Smooth muscle cell (in vitro differentiated cells): ENCODE measurements around the gene HOXD8. TPM values are rescaled to one million over a fixed set of nuclear protein-coding genes. Genes with fewer than 3 reads are reported as not detected.
A peak's percentile ranks its signal among the peaks of the same experiment; 100 is the strongest.

Source experiments
- DNase-seq: peaks from one replicate; lab custom pipeline; 2025; ENCODE audit not compliant: unreplicated experiment; lab: John Stamatoyannopoulos, UW
- H2AFZ ChIP-seq: fragments of 200-600 bp; sonication (generic); 2 replicates; pipeline ENCODE4 v1.6.0; 2016; ENCODE audit warnings: antibody characterized with exemption, low read depth, mild to moderate bottlenecking
- H3F3A ChIP-seq: fragments of 200-600 bp; sonication (generic); 2 replicates; pipeline ENCODE4 v1.6.0; 2017; ENCODE audit warnings: antibody characterized with exemption, low read depth
- H3K27ac ChIP-seq: fragments of 200-600 bp; sonication (generic); 2 replicates; pipeline ENCODE4 v1.5.1; 2016; ENCODE audit warnings: low read depth, mild to moderate bottlenecking
- H3K27me3 ChIP-seq: fragments of 200-600 bp; sonication (generic); 2 replicates; pipeline ENCODE4 v1.6.1; 2016; ENCODE audit warnings: low read depth, mild to moderate bottlenecking
- H3K36me3 ChIP-seq: fragments of 200-600 bp; sonication (generic); 2 replicates; pipeline ENCODE4 v1.5.1; 2016; ENCODE audit warnings: low read depth
- H3K4me1 ChIP-seq: fragments of 200-600 bp; sonication (generic); 2 replicates; pipeline ENCODE4 v1.5.1; 2016; ENCODE audit warnings: low read depth
- H3K4me2 ChIP-seq: fragments of 200-600 bp; sonication (generic); 2 replicates; pipeline ENCODE4 v1.6.0; 2016; ENCODE audit warnings: mild to moderate bottlenecking
- H3K4me3 ChIP-seq: fragments of 200-600 bp; sonication (generic); 2 replicates; pipeline ENCODE4 v1.5.1; 2016; ENCODE audit warnings: mild to moderate bottlenecking
- H3K79me2 ChIP-seq: fragments of 200-600 bp; sonication (generic); 2 replicates; pipeline ENCODE4 v1.6.0; 2016; ENCODE audit warnings: low read depth, mild to moderate bottlenecking
- H3K9ac ChIP-seq: fragments of 200-600 bp; sonication (generic); 2 replicates; pipeline ENCODE4 v1.6.0; 2016; ENCODE audit warnings: low read depth
- H3K9me3 ChIP-seq: fragments of 200-600 bp; sonication (generic); replicated peaks from 2 replicates; pipeline ENCODE4 v1.5.1; 2016; ENCODE audit warnings: low read depth
- H4K20me1 ChIP-seq: fragments of 200-600 bp; sonication (generic); 2 replicates; pipeline ENCODE4 v1.6.0; 2016; ENCODE audit warnings: low read depth
- WGBS: methylation state at CpG from one replicate; pipeline ENCODE4 v1.1.7; 2016; ENCODE audit warnings: low lambda C conversion rate; 5-methylcytosine and 5-hydroxymethylcytosine counted together
- polyA plus RNA-seq: library from polyadenylated mRNA; unstranded; fragments of >200 nt; fragmentation: Nextera tagmentation; extraction: Ambion mirVana; gene quantifications from 2 replicates; pipeline ENCODE4 v1.2.1, GENCODE V29; 2016
- total RNA-seq: library from RNA; depleted of rRNA; stranded (reverse); fragments of >200 nt; gene quantifications from 2 replicates; pipeline ENCODE4 v1.2.3, GENCODE V29; 2014
- TF ChIP-seq, protein P1 (sequence below): fragments of 200-600 bp; sonication (generic); IDR thresholded peaks from 2 replicates; pipeline ENCODE4 v1.5.1; 2017; ENCODE audit warnings: borderline replicate concordance, mild to moderate bottlenecking, antibody characterized with exemption; ENCODE audit not compliant: insufficient read depth, poor library complexity, severe bottlenecking

The HOXD8 gene
- total and polyA plus RNA-seq, 2 experiments from 2014 or later: 0.13 TPM; not detected in 1

GRCh38 chr2:176151442-176152287, 22.2 kb downstream of the HOXD8 start, which contains the start of gene HOXD4:
Gene HOXD4 (plus strand): TSS chr2:176151550. CDS start chr2:176151634, 84 bp downstream.
- Histone ChIP-seq H3K4me1 (no peaks in the 10 kb centered on the region), H2AFZ (no peak within 1 kb of the TSS), H3F3A (no peaks in the 10 kb centered on the region), H3K36me3 (no peaks in the 10 kb centered on the region), H3K79me2 (no peaks in the 10 kb centered on the region), H3K27ac (no peak within 1 kb of the TSS), H3K4me3 (peak within 1 kb of the TSS; percentile 41), H4K20me1 (no peaks in the 10 kb centered on the region), H3K4me2 (peak within 1 kb of the TSS; percentile 85), H3K9me3 (no peaks in the 10 kb centered on the region), H3K9ac (no peak within 1 kb of the TSS), H3K27me3 (peaks cover 100% of the 10 kb centered on the region)
- DNase-seq: no peak
- WGBS: 5% methylated on average over 45 of the region's 55 CpGs
- TF ChIP-seq, protein P1, sequence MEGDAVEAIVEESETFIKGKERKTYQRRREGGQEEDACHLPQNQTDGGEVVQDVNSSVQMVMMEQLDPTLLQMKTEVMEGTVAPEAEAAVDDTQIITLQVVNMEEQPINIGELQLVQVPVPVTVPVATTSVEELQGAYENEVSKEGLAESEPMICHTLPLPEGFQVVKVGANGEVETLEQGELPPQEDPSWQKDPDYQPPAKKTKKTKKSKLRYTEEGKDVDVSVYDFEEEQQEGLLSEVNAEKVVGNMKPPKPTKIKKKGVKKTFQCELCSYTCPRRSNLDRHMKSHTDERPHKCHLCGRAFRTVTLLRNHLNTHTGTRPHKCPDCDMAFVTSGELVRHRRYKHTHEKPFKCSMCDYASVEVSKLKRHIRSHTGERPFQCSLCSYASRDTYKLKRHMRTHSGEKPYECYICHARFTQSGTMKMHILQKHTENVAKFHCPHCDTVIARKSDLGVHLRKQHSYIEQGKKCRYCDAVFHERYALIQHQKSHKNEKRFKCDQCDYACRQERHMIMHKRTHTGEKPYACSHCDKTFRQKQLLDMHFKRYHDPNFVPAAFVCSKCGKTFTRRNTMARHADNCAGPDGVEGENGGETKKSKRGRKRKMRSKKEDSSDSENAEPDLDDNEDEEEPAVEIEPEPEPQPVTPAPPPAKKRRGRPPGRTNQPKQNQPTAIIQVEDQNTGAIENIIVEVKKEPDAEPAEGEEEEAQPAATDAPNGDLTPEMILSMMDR: no peak

DNA sequence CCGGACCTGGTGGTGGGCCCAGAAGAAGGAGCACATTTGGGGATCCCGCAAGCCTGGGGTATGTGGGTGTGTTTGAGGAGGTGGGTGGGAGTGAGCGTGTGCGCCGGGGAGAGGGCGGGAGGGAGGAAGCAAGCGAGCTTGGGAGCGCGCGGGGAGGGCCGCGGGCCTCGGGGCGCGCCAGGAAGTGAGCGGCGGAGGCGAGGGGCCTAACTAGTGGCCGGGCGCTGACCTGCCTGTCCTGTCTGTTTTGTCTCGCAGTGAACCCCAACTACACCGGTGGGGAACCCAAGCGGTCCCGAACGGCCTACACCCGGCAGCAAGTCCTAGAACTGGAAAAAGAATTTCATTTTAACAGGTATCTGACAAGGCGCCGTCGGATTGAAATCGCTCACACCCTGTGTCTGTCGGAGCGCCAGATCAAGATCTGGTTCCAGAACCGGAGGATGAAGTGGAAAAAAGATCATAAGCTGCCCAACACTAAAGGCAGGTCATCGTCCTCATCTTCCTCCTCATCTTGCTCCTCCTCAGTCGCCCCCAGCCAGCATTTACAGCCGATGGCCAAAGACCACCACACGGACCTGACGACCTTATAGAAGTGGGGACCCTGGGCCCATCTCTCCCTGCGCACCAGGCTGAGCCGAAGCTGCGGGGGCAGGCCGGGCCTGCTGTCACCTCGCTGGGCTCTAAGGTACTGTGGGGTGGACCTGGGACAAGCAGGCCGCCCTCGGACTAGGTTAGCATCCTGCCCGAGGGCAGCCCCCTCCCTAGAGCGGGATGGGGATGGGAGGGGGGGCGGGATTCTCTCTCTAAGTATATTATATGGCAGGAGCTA, 23.1 kb downstream of the HOXD8 start:
- TF ChIP-seq, protein P1: no peak
- H4K20me1 ChIP-seq: no peaks in the 10 kb centered on the region
- no peaks in the 10 kb centered on the region for H3K36me3 ChIP-seq
- no peaks in the 10 kb centered on the region for H3K79me2 ChIP-seq
- H3F3A ChIP-seq: no peaks in the 10 kb centered on the region
- no peak overlapping the region for H2AFZ ChIP-seq
- peak overlapping the region; percentile 68 for H3K4me2 ChIP-seq
- no peak for DNase-seq
- 19% methylated on average over 32 of the region's 48 CpGs for WGBS
- H3K9ac ChIP-seq: no peak overlapping the region
- peaks cover 7% of the 10 kb centered on the region for H3K4me1 ChIP-seq
- no peak overlapping the region for H3K27ac ChIP-seq
- no peak overlapping the region for H3K4me3 ChIP-seq
- H3K9me3 ChIP-seq: no peaks in the 10 kb centered on the region
- peaks cover 100% of the 10 kb centered on the region for H3K27me3 ChIP-seq

DNA sequence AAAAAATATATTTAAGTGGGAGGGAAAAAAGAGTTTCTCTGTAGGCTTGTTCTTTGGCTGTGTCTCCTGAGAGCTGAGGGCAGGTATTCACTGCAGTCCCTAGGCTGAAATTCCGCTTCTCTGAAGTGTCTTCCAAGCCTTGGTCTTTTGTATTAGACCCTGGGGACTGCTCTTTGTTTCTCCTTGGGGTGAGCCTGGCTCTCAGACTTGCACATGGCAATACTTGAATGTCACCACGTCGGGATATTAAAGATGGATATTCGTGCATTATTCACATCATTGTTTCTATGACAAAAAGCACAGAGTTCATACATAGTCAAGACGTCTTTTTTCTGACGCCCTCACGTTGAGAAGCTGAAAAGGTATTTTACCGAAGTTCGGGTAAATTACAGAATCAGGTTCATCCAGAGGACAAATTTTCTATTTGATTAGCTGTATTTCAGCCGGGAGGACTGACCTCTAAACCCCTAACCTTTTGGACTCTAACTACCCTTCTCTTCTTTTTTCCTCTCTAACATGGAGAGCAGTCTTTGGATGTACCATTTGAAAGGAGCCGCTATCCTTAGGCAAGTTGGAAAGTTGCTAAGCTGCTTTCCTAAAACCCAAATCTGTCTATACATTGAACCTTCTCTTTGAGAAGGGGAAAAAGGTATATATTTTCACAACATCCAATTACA, 25.2 kb downstream of the HOXD8 start:
- Histone ChIP-seq H3K4me2 (no peak overlapping the region), H2AFZ (no peak overlapping the region), H3K79me2 (no peaks in the 10 kb centered on the region), H3K4me3 (no peak overlapping the region), H3K9me3 (no peaks in the 10 kb centered on the region), H3K9ac (no peak overlapping the region), H3K27me3 (peaks cover 100% of the 10 kb centered on the region), H3K36me3 (no peaks in the 10 kb centered on the region), H3K27ac (no peak overlapping the region), H4K20me1 (peaks cover 4% of the 10 kb centered on the region), H3F3A (no peaks in the 10 kb centered on the region), H3K4me1 (peaks cover 11% of the 10 kb centered on the region)
- 21% methylated on average over 11 of the region's 11 CpGs for WGBS
- TF ChIP-seq, protein P1: no peak
- DNase-seq: no peak
